Measurements from ENCODE around the gene FZR1.

Gene FZR1

GRCh38 chr19:3537101-3537437 is 31.0 kb downstream of the FZR1 start:
- H3K36me3 ChIP-seq (ENCODE audit: insufficient read depth, low read length), result peaks cover 39% of the 10 kb centered on the region
- H3K9me3 ChIP-seq (ENCODE audit: low read length), result no peaks in the 10 kb centered on the region
- H3K4me3 ChIP-seq (ENCODE audit: low read length), result no peak overlapping the region
- H2AFZ ChIP-seq (ENCODE audit: low read depth, low read length), result no peak overlapping the region
- H3K4me1 ChIP-seq (ENCODE audit: insufficient read depth, low read length), result peaks cover 7% of the 10 kb centered on the region
- no peaks in the 10 kb centered on the region for H3K27me3 ChIP-seq (ENCODE audit: insufficient read depth, low read length)

- Histone ChIP-seq H3K27me3 (ENCODE audit: insufficient read depth, low read length) (no peaks in the 10 kb centered on the region), H3K9me3 (ENCODE audit: low read length) (no peaks in the 10 kb centered on the region), H3K36me3 (ENCODE audit: insufficient read depth, low read length) (peaks cover 34% of the 10 kb centered on the region), H2AFZ (ENCODE audit: low read depth, low read length) (no peak overlapping the region), H3K4me3 (ENCODE audit: low read length) (no peak overlapping the region), H3K4me1 (ENCODE audit: insufficient read depth, low read length) (peaks cover 7% of the 10 kb centered on the region)
These were observed 31.5 kb downstream of the FZR1 start for GRCh38 chr19:3537438-3538240.

- Histone ChIP-seq H2AFZ (ENCODE audit: low read depth, low read length) (no peak overlapping the region), H3K36me3 (ENCODE audit: insufficient read depth, low read length) (peaks cover 27% of the 10 kb centered on the region), H3K4me3 (ENCODE audit: low read length) (no peak overlapping the region), H3K4me1 (ENCODE audit: insufficient read depth, low read length) (peaks cover 7% of the 10 kb centered on the region), H3K9me3 (ENCODE audit: low read length) (no peaks in the 10 kb centered on the region), H3K27me3 (ENCODE audit: insufficient read depth, low read length) (no peaks in the 10 kb centered on the region)
These were observed 32.3 kb downstream of the FZR1 start for GRCh38 chr19:3538258-3538929.

- H3K9me3 ChIP-seq (ENCODE audit: low read length), result no peaks in the 10 kb centered on the region
- H2AFZ ChIP-seq (ENCODE audit: low read depth, low read length), result no peak within 1 kb of the TSS
- H3K36me3 ChIP-seq (ENCODE audit: insufficient read depth, low read length), result peaks cover 20% of the 10 kb centered on the region
- H3K4me3 ChIP-seq (ENCODE audit: low read length), result no peak within 1 kb of the TSS
- peaks cover 7% of the 10 kb centered on the region for H3K4me1 ChIP-seq (ENCODE audit: insufficient read depth, low read length)
- H3K27me3 ChIP-seq (ENCODE audit: insufficient read depth, low read length), result no peaks in the 10 kb centered on the region
These were observed 33.0 kb downstream of the FZR1 start, which contains the start of gene TEKTIP1 for GRCh38 chr19:3538965-3539755. TSS of gene TEKTIP1 (plus strand) at chr19:3539174. CDS start at chr19:3539178, 4 bp downstream.

GRCh38 chr19:3539756-3540118 is 33.6 kb downstream of the FZR1 start:
- H2AFZ ChIP-seq (ENCODE audit: low read depth, low read length), result no peak overlapping the region
- H3K36me3 ChIP-seq (ENCODE audit: insufficient read depth, low read length), result peaks cover 14% of the 10 kb centered on the region
- no peak overlapping the region for H3K4me3 ChIP-seq (ENCODE audit: low read length)
- H3K9me3 ChIP-seq (ENCODE audit: low read length), result no peaks in the 10 kb centered on the region
- H3K27me3 ChIP-seq (ENCODE audit: insufficient read depth, low read length), result no peaks in the 10 kb centered on the region
- peaks cover 8% of the 10 kb centered on the region for H3K4me1 ChIP-seq (ENCODE audit: insufficient read depth, low read length)

- Histone ChIP-seq H3K4me1 (ENCODE audit: insufficient read depth, low read length) (peaks cover 8% of the 10 kb centered on the region), H3K36me3 (ENCODE audit: insufficient read depth, low read length) (peaks cover 7% of the 10 kb centered on the region), H3K9me3 (ENCODE audit: low read length) (no peaks in the 10 kb centered on the region), H3K27me3 (ENCODE audit: insufficient read depth, low read length) (no peaks in the 10 kb centered on the region), H2AFZ (ENCODE audit: low read depth, low read length) (no peak overlapping the region), H3K4me3 (ENCODE audit: low read length) (no peak overlapping the region)
These were observed 37.3 kb downstream of the FZR1 start for GRCh38 chr19:3543150-3544057.

- no peaks in the 10 kb centered on the region for H3K9me3 ChIP-seq (ENCODE audit: low read length)
- peaks cover 5% of the 10 kb centered on the region for H3K36me3 ChIP-seq (ENCODE audit: insufficient read depth, low read length)
- no peaks in the 10 kb centered on the region for H3K27me3 ChIP-seq (ENCODE audit: insufficient read depth, low read length)
- no peak overlapping the region for H3K4me3 ChIP-seq (ENCODE audit: low read length)
- H3K4me1 ChIP-seq (ENCODE audit: insufficient read depth, low read length), result peaks cover 2% of the 10 kb centered on the region
- H2AFZ ChIP-seq (ENCODE audit: low read depth, low read length), result no peak overlapping the region
These were observed 37.9 kb downstream of the FZR1 start for GRCh38 chr19:3544058-3544376.

GRCh38 chr19:3544742-3545668 is 38.9 kb downstream of the FZR1 start:
- Histone ChIP-seq H3K4me1 (ENCODE audit: insufficient read depth, low read length) (peaks cover 2% of the 10 kb centered on the region), H3K36me3 (ENCODE audit: insufficient read depth, low read length) (peaks cover 7% of the 10 kb centered on the region), H3K27me3 (ENCODE audit: insufficient read depth, low read length) (no peaks in the 10 kb centered on the region), H3K9me3 (ENCODE audit: low read length) (no peaks in the 10 kb centered on the region), H2AFZ (ENCODE audit: low read depth, low read length) (no peak overlapping the region), H3K4me3 (ENCODE audit: low read length) (no peak overlapping the region)

GRCh38 chr19:3545669-3546034 is 39.5 kb downstream of the FZR1 start:
- peaks cover 7% of the 10 kb centered on the region for H3K36me3 ChIP-seq (ENCODE audit: insufficient read depth, low read length)
- no peak overlapping the region for H2AFZ ChIP-seq (ENCODE audit: low read depth, low read length)
- H3K27me3 ChIP-seq (ENCODE audit: insufficient read depth, low read length), result no peaks in the 10 kb centered on the region
- H3K9me3 ChIP-seq (ENCODE audit: low read length), result no peaks in the 10 kb centered on the region
- H3K4me3 ChIP-seq (ENCODE audit: low read length), result no peak overlapping the region
- H3K4me1 ChIP-seq (ENCODE audit: insufficient read depth, low read length), result peaks cover 2% of the 10 kb centered on the region

GRCh38 chr19:3546119-3546518 is 40.0 kb downstream of the FZR1 start:
- Histone ChIP-seq H3K4me1 (ENCODE audit: insufficient read depth, low read length) (peaks cover 2% of the 10 kb centered on the region), H3K9me3 (ENCODE audit: low read length) (no peaks in the 10 kb centered on the region), H2AFZ (ENCODE audit: low read depth, low read length) (no peak overlapping the region), H3K4me3 (ENCODE audit: low read length) (no peak overlapping the region), H3K27me3 (ENCODE audit: insufficient read depth, low read length) (no peaks in the 10 kb centered on the region), H3K36me3 (ENCODE audit: insufficient read depth, low read length) (peaks cover 7% of the 10 kb centered on the region)

- H2AFZ ChIP-seq (ENCODE audit: low read depth, low read length), result no peak overlapping the region
- peaks cover 2% of the 10 kb centered on the region for H3K4me1 ChIP-seq (ENCODE audit: insufficient read depth, low read length)
- H3K4me3 ChIP-seq (ENCODE audit: low read length), result no peak overlapping the region
- peaks cover 7% of the 10 kb centered on the region for H3K36me3 ChIP-seq (ENCODE audit: insufficient read depth, low read length)
- H3K27me3 ChIP-seq (ENCODE audit: insufficient read depth, low read length), result no peaks in the 10 kb centered on the region
- no peaks in the 10 kb centered on the region for H3K9me3 ChIP-seq (ENCODE audit: low read length)
These were observed 41.2 kb downstream of the FZR1 start for GRCh38 chr19:3547301-3547731.

GRCh38 chr19:3547767-3548282 is 41.7 kb downstream of the FZR1 start:
- no peak overlapping the region for H3K4me3 ChIP-seq (ENCODE audit: low read length)
- peaks cover 7% of the 10 kb centered on the region for H3K36me3 ChIP-seq (ENCODE audit: insufficient read depth, low read length)
- H3K4me1 ChIP-seq (ENCODE audit: insufficient read depth, low read length), result peaks cover 2% of the 10 kb centered on the region
- H3K9me3 ChIP-seq (ENCODE audit: low read length), result no peaks in the 10 kb centered on the region
- no peak overlapping the region for H2AFZ ChIP-seq (ENCODE audit: low read depth, low read length)
- H3K27me3 ChIP-seq (ENCODE audit: insufficient read depth, low read length), result no peaks in the 10 kb centered on the region
